Fibroblast of lung (primary cell): Measurements from ENCODE around the gene TMC1. TPM values are rescaled to one million over a fixed set of nuclear protein-coding genes. Genes with fewer than 3 reads are reported as not detected.

ENCODE experiments used
- DNase-seq, 2 donors: peaks; one replicate each; pipeline versions ENCODE4 v3.0.0 to v3.0.0-alpha.2; 2010; ENCODE audit warnings: low read depth in 2 of 2
- H2AFZ ChIP-seq: 2 replicates; pipeline ENCODE4 v1.5.1; 2012; ENCODE audit warnings: low read length, control low read depth, inconsistent platforms
- H3K27ac ChIP-seq: 2 replicates; pipeline ENCODE4 v1.5.1; 2011; ENCODE audit warnings: low read length, control low read depth; ENCODE audit not compliant: insufficient read depth
- H3K27me3 ChIP-seq: 2 replicates; pipeline ENCODE4 v1.5.1; 2011; ENCODE audit warnings: mild to moderate bottlenecking, low read length; ENCODE audit not compliant: control insufficient read depth, insufficient read depth
- H3K36me3 ChIP-seq: 2 replicates; pipeline ENCODE4 v1.5.1; 2011; ENCODE audit warnings: low read length; ENCODE audit not compliant: control insufficient read depth, insufficient read depth
- H3K4me1 ChIP-seq: 2 replicates; pipeline ENCODE4 v1.5.1; 2011; ENCODE audit warnings: low read length; ENCODE audit not compliant: control insufficient read depth, insufficient read depth; ENCODE audit errors: extremely low read depth
- H3K4me2 ChIP-seq: 2 replicates; pipeline ENCODE4 v1.5.1; 2011; ENCODE audit warnings: low read length, control low read depth; ENCODE audit not compliant: insufficient read depth; ENCODE audit errors: extremely low read depth
- H3K4me3 ChIP-seq, 4 experiments: fragments of 200-600 bp in 1 of 4; sonication (generic) in 1 of 4; replicated peaks in 1 of 4; 2 replicates each; pipeline ENCODE4 v1.5.1; 2011 to 2016; ENCODE audit warnings: low read length in 4 of 4, low read depth in 3 of 4, mild to moderate bottlenecking in 3 of 4, control low read depth in 2 of 4, inconsistent platforms in 1 of 4, mixed read lengths in 1 of 4; ENCODE audit not compliant: insufficient read depth in 1 of 4; ENCODE audit errors: control extremely low read depth in 1 of 4
- H3K79me2 ChIP-seq: 2 replicates; pipeline ENCODE4 v1.5.1; 2012; ENCODE audit warnings: mild to moderate bottlenecking, low read length, inconsistent platforms; ENCODE audit not compliant: control insufficient read depth, insufficient read depth
- H3K9ac ChIP-seq: 2 replicates; pipeline ENCODE4 v1.5.1; 2011; ENCODE audit warnings: mild to moderate bottlenecking, low read length, control low read depth; ENCODE audit not compliant: insufficient read depth
- H3K9me3 ChIP-seq: 2 replicates; pipeline ENCODE4 v1.5.1; 2012; ENCODE audit warnings: low read depth, low read length; ENCODE audit not compliant: control insufficient read depth, insufficient read depth
- H4K20me1 ChIP-seq: 2 replicates; pipeline ENCODE4 v1.5.1; 2011; ENCODE audit warnings: low read length; ENCODE audit not compliant: control insufficient read depth, insufficient read depth; ENCODE audit errors: extremely low read depth
- CTCF ChIP-seq, 2 donors: IDR thresholded peaks in 1 of 2; conservative IDR thresholded peaks in 1 of 2; 1 replicate in 1 of 2; 2 replicates in 1 of 2; pipeline ENCODE4 v1.5.1; 2011 to 2012; ENCODE audit warnings: low read length in 2 of 2, control low read depth in 1 of 2, inconsistent platforms in 1 of 2, low read depth in 1 of 2, mild to moderate bottlenecking in 1 of 2
- EZH2 ChIP-seq: IDR thresholded peaks from 2 replicates; pipeline ENCODE4 v1.5.1; 2012; ENCODE audit warnings: low read length, control low read depth, mild to moderate bottlenecking; ENCODE audit errors: missing control alignments
- polyA plus RNA-seq, 2 donors: library from polyadenylated mRNA; depleted of rRNA in 1 of 2; stranded (reverse) in 1 of 2; unstranded in 1 of 2; fragments of >200 nt; gene quantifications; 2 replicates each; pipeline ENCODE4 v1.2.1, GENCODE V29; 2011 to 2012; ENCODE audit warnings: missing spikeins in 1 of 2
- total RNA-seq: library from RNA; depleted of rRNA; stranded (reverse); fragments of >200 nt; gene quantifications from 2 replicates; pipeline ENCODE4 v1.2.1, GENCODE V29; 2014

Gene TMC1
- total and polyA plus RNA-seq, 2 donors (not counting 1 experiment from before 2014, with no cell fraction given), result 0.27 to 0.33 TPM

GRCh38 chr9:72703574-72703973, 182.2 kb downstream of the TMC1 start:
- no peaks in the 10 kb centered on the region for H4K20me1 ChIP-seq
- no peak overlapping the region for H3K27ac ChIP-seq
- TF ChIP-seq CTCF (conservative IDR thresholded peaks at IDR 0.05 in 1 of 2, IDR thresholded peaks at IDR 0.05 in 1 of 2; ENCODE audit: low read depth in 1 of 2, low read length in 2 of 2), result peak in 1 of 2 donors; percentile 8
- no peak for TF ChIP-seq EZH2
- H3K4me3 ChIP-seq, result no peak overlapping the region
- no peak overlapping the region for H3K9ac ChIP-seq
- peak in 1 of 2 donors; percentile 56 for DNase-seq
- H3K36me3 ChIP-seq, result no peaks in the 10 kb centered on the region
- H3K4me1 ChIP-seq, result no peaks in the 10 kb centered on the region
- H3K4me2 ChIP-seq, result no peak overlapping the region
- H3K79me2 ChIP-seq, result no peaks in the 10 kb centered on the region
- no peak overlapping the region for H2AFZ ChIP-seq
- H3K9me3 ChIP-seq, result no peaks in the 10 kb centered on the region
- H3K27me3 ChIP-seq, result no peaks in the 10 kb centered on the region

GRCh38 chr9:72704688-72705375, 183.4 kb downstream of the TMC1 start:
- Histone ChIP-seq H4K20me1 (no peaks in the 10 kb centered on the region), H2AFZ (no peak overlapping the region), H3K9ac (no peak overlapping the region), H3K4me1 (no peaks in the 10 kb centered on the region), H3K4me2 (no peak overlapping the region), H3K36me3 (no peaks in the 10 kb centered on the region), H3K4me3 (no peak overlapping the region), H3K79me2 (no peaks in the 10 kb centered on the region), H3K9me3 (no peaks in the 10 kb centered on the region), H3K27ac (no peak overlapping the region), H3K27me3 (no peaks in the 10 kb centered on the region)
- TF ChIP-seq EZH2 (no peak), CTCF (conservative IDR thresholded peaks at IDR 0.05 in 1 of 2, IDR thresholded peaks at IDR 0.05 in 1 of 2; ENCODE audit: low read depth in 1 of 2, low read length in 2 of 2) (no peak)
- DNase-seq, result no peak

- Histone ChIP-seq H3K9me3 (no peaks in the 10 kb centered on the region), H2AFZ (no peak overlapping the region), H3K36me3 (no peaks in the 10 kb centered on the region), H3K9ac (no peak overlapping the region), H3K27ac (no peak overlapping the region), H4K20me1 (no peaks in the 10 kb centered on the region), H3K4me1 (no peaks in the 10 kb centered on the region), H3K27me3 (no peaks in the 10 kb centered on the region), H3K4me3 (no peak overlapping the region), H3K79me2 (no peaks in the 10 kb centered on the region), H3K4me2 (no peak overlapping the region)
- TF ChIP-seq EZH2, result no peak
- TF ChIP-seq CTCF (conservative IDR thresholded peaks at IDR 0.05 in 1 of 2, IDR thresholded peaks at IDR 0.05 in 1 of 2; ENCODE audit: low read depth in 1 of 2, low read length in 2 of 2), result no peak
- no peak for DNase-seq
These were observed 197.1 kb downstream of the TMC1 start for GRCh38 chr9:72718503-72718902.
